Endothelial cell of umbilical vein (primary cell): Measurements from ENCODE around the gene GLP1R.

Experiments
- CTCF ChIP-seq, 2 donors: IDR thresholded peaks; 1 replicate in 1 of 2; 2 replicates in 1 of 2; pipeline ENCODE4 v1.5.1; 2011; ENCODE audit warnings: low read length in 2 of 2, mild to moderate bottlenecking in 2 of 2, moderate library complexity in 2 of 2, control low read depth in 1 of 2, inconsistent platforms in 1 of 2, low read depth in 1 of 2; ENCODE audit not compliant: insufficient read depth in 1 of 2; ENCODE audit errors: extremely low read depth in 1 of 2
- EZH2 ChIP-seq: IDR thresholded peaks from 2 replicates; pipeline ENCODE4 v1.6.1; 2012; ENCODE audit warnings: borderline replicate concordance, low read depth, mild to moderate bottlenecking, moderate library complexity, low read length, inconsistent platforms; ENCODE audit not compliant: severe bottlenecking
- FOS ChIP-seq: IDR thresholded peaks from 2 replicates; pipeline ENCODE4 v1.6.1; 2011; ENCODE audit warnings: mild to moderate bottlenecking, low read length, moderate library complexity, borderline replicate concordance; ENCODE audit not compliant: insufficient read depth
- MYC ChIP-seq: IDR thresholded peaks from one replicate; pipeline ENCODE4 v1.6.1; 2011; ENCODE audit warnings: mild to moderate bottlenecking, low read depth, low read length
- POLR2A ChIP-seq: IDR thresholded peaks from 2 replicates; pipeline ENCODE4 v1.6.1; 2012; ENCODE audit warnings: low read depth, mild to moderate bottlenecking, control low read depth, low read length
- POLR2AphosphoS5 ChIP-seq: IDR thresholded peaks from 2 replicates; pipeline ENCODE4 v1.6.1; 2012; ENCODE audit warnings: low read depth, mild to moderate bottlenecking, control low read depth, low read length, moderate library complexity; ENCODE audit not compliant: insufficient read depth

DNA sequence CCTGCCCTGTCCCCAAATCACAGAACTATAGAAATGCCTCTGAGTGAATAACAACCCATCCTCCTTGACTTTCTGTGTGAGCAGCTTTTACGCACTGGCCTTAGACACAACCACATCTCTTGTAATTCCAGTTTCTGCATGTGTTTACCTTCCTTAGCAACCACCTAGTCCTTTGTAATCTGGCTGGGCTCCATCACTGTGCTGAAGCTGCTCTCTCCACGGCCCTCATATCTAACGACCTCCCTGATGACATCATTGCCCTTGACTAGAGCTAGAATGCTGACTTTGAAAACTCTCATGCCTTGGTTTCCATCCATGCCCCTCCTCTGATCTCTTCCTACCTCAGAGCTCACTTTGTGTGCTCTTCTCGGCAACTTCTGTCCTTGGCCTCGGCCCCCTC lies 30.5 kb upstream of the GLP1R start:
- TF ChIP-seq POLR2AphosphoS5 (no peak), EZH2 (no peak), CTCF (IDR thresholded peaks at IDR 0.05; ENCODE audit: extremely low read depth in 1 of 2, insufficient read depth in 1 of 2, low read depth in 1 of 2, low read length in 2 of 2) (no peak), MYC (no peak), FOS (no peak), POLR2A (no peak)
